ENCODE data around the gene HEATR5B.

DNA sequence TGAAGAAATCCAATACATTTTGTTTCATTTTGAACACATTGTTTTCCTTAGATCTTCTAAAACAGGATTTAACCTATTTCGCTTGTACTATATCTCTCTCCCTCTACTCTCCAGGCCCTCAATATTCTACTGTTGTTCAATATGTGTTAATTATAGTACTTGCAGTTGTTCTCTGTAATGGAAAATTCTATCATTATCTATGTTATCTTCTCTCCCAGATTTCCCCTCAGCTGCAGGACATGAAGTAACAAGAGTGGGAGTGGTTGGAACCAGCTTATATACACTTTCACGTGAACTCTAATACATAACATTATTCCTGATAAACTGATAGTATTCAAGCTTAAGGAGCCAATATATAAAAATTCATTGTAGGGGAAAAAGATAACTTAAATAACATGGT, 110.9 kb downstream of the HEATR5B start:
- no peak for TF ChIP-seq RCOR1 (IDR thresholded peaks at IDR 0.05; ENCODE audit: insufficient replicate concordance, low read length)
- TF ChIP-seq, protein P1, sequence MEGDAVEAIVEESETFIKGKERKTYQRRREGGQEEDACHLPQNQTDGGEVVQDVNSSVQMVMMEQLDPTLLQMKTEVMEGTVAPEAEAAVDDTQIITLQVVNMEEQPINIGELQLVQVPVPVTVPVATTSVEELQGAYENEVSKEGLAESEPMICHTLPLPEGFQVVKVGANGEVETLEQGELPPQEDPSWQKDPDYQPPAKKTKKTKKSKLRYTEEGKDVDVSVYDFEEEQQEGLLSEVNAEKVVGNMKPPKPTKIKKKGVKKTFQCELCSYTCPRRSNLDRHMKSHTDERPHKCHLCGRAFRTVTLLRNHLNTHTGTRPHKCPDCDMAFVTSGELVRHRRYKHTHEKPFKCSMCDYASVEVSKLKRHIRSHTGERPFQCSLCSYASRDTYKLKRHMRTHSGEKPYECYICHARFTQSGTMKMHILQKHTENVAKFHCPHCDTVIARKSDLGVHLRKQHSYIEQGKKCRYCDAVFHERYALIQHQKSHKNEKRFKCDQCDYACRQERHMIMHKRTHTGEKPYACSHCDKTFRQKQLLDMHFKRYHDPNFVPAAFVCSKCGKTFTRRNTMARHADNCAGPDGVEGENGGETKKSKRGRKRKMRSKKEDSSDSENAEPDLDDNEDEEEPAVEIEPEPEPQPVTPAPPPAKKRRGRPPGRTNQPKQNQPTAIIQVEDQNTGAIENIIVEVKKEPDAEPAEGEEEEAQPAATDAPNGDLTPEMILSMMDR (conservative IDR thresholded peaks at IDR 0.05; ENCODE audit: low read depth, low read length): no peak
- TF ChIP-seq MAZ (IDR thresholded peaks at IDR 0.05; ENCODE audit: borderline replicate concordance, low read depth, low read length): no peak
- no peak for TF ChIP-seq CHD1 (IDR thresholded peaks at IDR 0.05; ENCODE audit: low read depth, low read length)
- no peak for TF ChIP-seq BHLHE40 (IDR thresholded peaks at IDR 0.05; ENCODE audit: low read depth, low read length)
- TF ChIP-seq POLR2A (IDR thresholded peaks at IDR 0.05; ENCODE audit: low read depth, low read length): no peak
- TF ChIP-seq ELK1 (IDR thresholded peaks at IDR 0.05; ENCODE audit: borderline replicate concordance, low read depth, low read length): no peak
- TF ChIP-seq RFX5 (IDR thresholded peaks at IDR 0.05; ENCODE audit: low read depth, low read length): no peak
- TF ChIP-seq CEBPB (IDR thresholded peaks at IDR 0.05; ENCODE audit: low read depth, low read length): no peak
- TF ChIP-seq USF2 (IDR thresholded peaks at IDR 0.05; ENCODE audit: low read depth, low read length): no peak
